Cardiac fibroblast (primary cell): ENCODE measurements around the gene C4BPA.

Source experiments
- DNase-seq, 2 donors: peaks; one replicate each; pipeline versions ENCODE4 v3.0.0 to v3.0.0-alpha.2; 2010; ENCODE audit warnings: low read depth in 2 of 2
- H3K4me3 ChIP-seq, 2 donors: replicated peaks in 1 of 2; 1 replicate in 1 of 2; 2 replicates in 1 of 2; pipeline ENCODE4 v1.5.1; 2011; ENCODE audit warnings: low read depth in 2 of 2, low read length in 2 of 2, mild to moderate bottlenecking in 2 of 2, moderate library complexity in 1 of 2
- CTCF ChIP-seq: IDR thresholded peaks from one replicate; pipeline ENCODE4 v1.5.1; 2011; ENCODE audit warnings: low read depth, mild to moderate bottlenecking, low read length, inconsistent platforms

The C4BPA gene

GRCh38 chr1:207081806-207082205 lies 22.2 kb upstream of the C4BPA start:
- DNase-seq, result no peak
- TF ChIP-seq CTCF, result no peak
- no peak overlapping the region for H3K4me3 ChIP-seq

- TF ChIP-seq CTCF, result no peak
- H3K4me3 ChIP-seq, result no peak overlapping the region
- DNase-seq, result no peak
Observed at GRCh38 chr1:207084232-207084631, 19.8 kb upstream of the C4BPA start.

GRCh38 chr1:207084701-207085180 lies 19.3 kb upstream of the C4BPA start:
- peak; percentile 64 for TF ChIP-seq CTCF
- peak; percentile 71 for DNase-seq
- H3K4me3 ChIP-seq, result no peak overlapping the region

- H3K4me3 ChIP-seq, result no peak overlapping the region
- no peak for DNase-seq
- no peak for TF ChIP-seq CTCF
Observed at GRCh38 chr1:207085887-207086286, 18.1 kb upstream of the C4BPA start.

- no peak overlapping the region for H3K4me3 ChIP-seq
- peak in 1 of 2 donors; percentile 2 for DNase-seq
- TF ChIP-seq CTCF, result no peak
Observed at GRCh38 chr1:207088161-207088560, 15.9 kb upstream of the C4BPA start.

- H3K4me3 ChIP-seq, result no peak within 1 kb of the TSS
- no peak for DNase-seq
- no peak for TF ChIP-seq CTCF
Observed at GRCh38 chr1:207088701-207089626, 15.1 kb upstream of the C4BPA start, which contains the start of gene C4BPB. TSS of gene C4BPB (plus strand) at chr1:207088860. CDS start at chr1:207089532, 672 bp downstream.
